ENCODE measurements around the gene ADAM17. TPM values are rescaled to one million over a fixed set of nuclear protein-coding genes. Genes with fewer than 3 reads are reported as not detected.

The ADAM17 gene
- total and polyA plus RNA-seq, 2 of the 8 experiments (the other 6 are each of a cell fraction or from before 2014, with no cell fraction given) = 6.5 to 23.5 TPM

DNA sequence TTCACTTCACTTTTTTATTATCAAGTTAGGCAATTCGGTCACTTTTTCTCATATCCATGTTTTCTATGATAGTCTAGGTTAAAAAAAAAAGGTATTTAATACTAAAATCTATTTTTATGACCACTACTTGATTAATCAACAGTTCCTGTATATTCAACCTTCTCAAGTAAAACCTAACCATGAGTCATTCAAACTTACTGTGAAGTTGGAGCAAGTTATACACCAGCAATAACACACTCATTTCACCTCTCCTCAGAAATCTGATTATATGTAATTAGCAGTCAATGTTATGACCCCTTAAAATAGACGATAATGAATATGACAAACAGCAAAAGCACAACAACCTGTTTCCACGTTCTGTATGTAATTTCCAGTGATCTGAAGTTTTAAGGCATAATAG is 35.0 kb upstream of the ADAM17 start:
- Histone ChIP-seq H3K23me2 (ENCODE audit: low read depth, low read length) (no peaks in the 10 kb centered on the region), H4K20me1 (replicated peaks in 1 of 2; ENCODE audit: control insufficient read depth in 1 of 2, insufficient read depth in 2 of 2, low read length in 2 of 2) (peaks cover 2 to 5% of the 10 kb centered on the region in 2 experiments), H4K8ac (ENCODE audit: extremely low read depth, insufficient read depth, low read length) (no peak overlapping the region), H3K27ac (ENCODE audit: low read depth, low read length) (no peak overlapping the region), H3K4me3 (ENCODE audit: extremely low read depth in 1 of 4, insufficient read depth in 2 of 4, low read depth in 3 of 4, low read length in 4 of 4) (no peak overlapping the region), H2BK12ac (ENCODE audit: low read depth, low read length) (no peak overlapping the region), H4K5ac (ENCODE audit: insufficient read length, low read depth, low read length) (no peak overlapping the region), H2BK120ac (replicated peaks; ENCODE audit: low read depth, low read length) (no peak overlapping the region), H3K4me2 (ENCODE audit: insufficient read depth in 1 of 2, low read depth in 2 of 2, low read length in 2 of 2) (no peak overlapping the region), H3K23ac (ENCODE audit: insufficient read length) (no peak overlapping the region), H3K36me3 (ENCODE audit: control insufficient read depth in 2 of 4, insufficient read depth in 4 of 4, low read length in 3 of 4) (peaks cover 0 to 55% (median 26%) of the 10 kb centered on the region in 4 experiments; a peak in 7 of 8 replicates), H2BK20ac (ENCODE audit: low read length) (no peak overlapping the region), H2AFZ (ENCODE audit: low read length) (no peak overlapping the region), H3K18ac (ENCODE audit: extremely low read depth, low read length) (no peak overlapping the region), H2BK15ac (ENCODE audit: low read length) (no peak overlapping the region), H3K9ac (replicated peaks in 1 of 4; ENCODE audit: extremely low read depth in 1 of 4, low read depth in 3 of 4, low read length in 3 of 4) (no peak overlapping the region), H3K79me2 (ENCODE audit: control insufficient read depth in 1 of 2, insufficient read depth in 2 of 2, low read length in 2 of 2) (peaks cover 6 to 58% of the 10 kb centered on the region in 2 experiments; a peak in 3 of 4 replicates), H3K79me1 (ENCODE audit: low read depth, low read length) (peaks cover 6% of the 10 kb centered on the region; the same call in 1 of the 2 replicates), H3K14ac (ENCODE audit: insufficient read length) (no peak overlapping the region), H3K56ac (replicated peaks; ENCODE audit: insufficient read length, low read depth, low read length) (no peak overlapping the region), H3K9me3 (ENCODE audit: insufficient read depth in 2 of 2, low read depth in 1 of 2, low read length in 1 of 2) (no peaks in the 10 kb centered on the region), H3K27me3 (replicated peaks in 1 of 4; ENCODE audit: control insufficient read depth in 3 of 4, extremely low read depth in 1 of 4, insufficient read depth in 3 of 4, low read length in 3 of 4) (no peaks in the 10 kb centered on the region), H2BK5ac (ENCODE audit: low read depth, low read length) (no peak overlapping the region), H4K91ac (replicated peaks; ENCODE audit: insufficient read length, low read length) (no peak overlapping the region), H3K4ac (replicated peaks; ENCODE audit: insufficient read length, low read depth, low read length) (no peak overlapping the region), H2AK5ac (ENCODE audit: low read depth, low read length) (no peak overlapping the region), H3K4me1 (replicated peaks in 1 of 4; ENCODE audit: control insufficient read depth in 3 of 4, insufficient read depth in 4 of 4, low read length in 3 of 4) (peaks cover 0 to 3% (median 0%) of the 10 kb centered on the region in 4 experiments; a peak in 1 of 7 replicates)
- POLR2A ChIA-PET (ENCODE audit: partially characterized antibody) = no interaction called here
- DNase-seq (ENCODE audit: low read depth in 1 of 2, low spot score in 2 of 2) (no peak), FAIRE-seq (no peak)
- WGBS, 2 experiments (ENCODE audit: extremely low coverage in 1 of 2, insufficient coverage in 1 of 2, insufficient read length in 1 of 2, insufficient replicate concordance in 2 of 2, low coverage in 1 of 2, low lambda C conversion rate in 2 of 2, missing lambda C conversion rate in 1 of 2) = 91% methylated on average over 3 of the region's 3 CpGs; no CpG with 5 or more reads in 1 of the 2 experiments
- CTCF ChIA-PET (ENCODE audit: partially characterized antibody) = interaction anchor here (1.0 to 2.9 kb wide), 2 partner anchors 19 to 21 kb away, joined by 3 to 11 read pairs; no protein-coding TSS in a partner anchor
- TF ChIP-seq BACH1 (IDR thresholded peaks at IDR 0.05; ENCODE audit: low read length) = no peak
- TF ChIP-seq BRCA1 (IDR thresholded peaks at IDR 0.05; ENCODE audit: low read depth, low read length) = no peak

All from H1 (cell line).